ENCODE results near the gene SPAST. TPM values are rescaled to one million over a fixed set of nuclear protein-coding genes. Genes with fewer than 3 reads are reported as not detected.

Gene SPAST
- 9.3 and 13.4 TPM in 2 replicates for total RNA-seq

GRCh38 chr2:32063310-32064020, at the start of gene SPAST:
Gene SPAST, plus strand, starts transcription at chr2:32063556. Its CDS starts 276 bp downstream, at chr2:32063832.

GRCh38 chr2:32039447-32040219, 23.7 kb upstream of the SPAST start, which contains the start of gene DPY30:
Gene DPY30, minus strand, starts transcription at chr2:32039805. Its CDS starts 349 bp downstream, at chr2:32039456.

Other genes starting within 250 kb of the SPAST start
- 39.8 and 55.4 TPM in 2 replicates for gene MEMO1, start 52.5 kb upstream of the SPAST start, total RNA-seq
- gene DPY30, start 23.8 kb upstream of the SPAST start, total RNA-seq: 55.0 and 55.2 TPM in 2 replicates
- gene SLC30A6, start 102.3 kb downstream of the SPAST start, total RNA-seq: 11.4 and 12.4 TPM in 2 replicates
- gene NLRC4, start 201.3 kb downstream of the SPAST start, total RNA-seq: not detected in 2 replicates
- gene YIPF4, start 214.3 kb downstream of the SPAST start, total RNA-seq: 5.2 and 9.1 TPM in 2 replicates